Smooth muscle cell (in vitro differentiated cells): Measurements from ENCODE around the gene PIGV. TPM values are rescaled to one million over a fixed set of nuclear protein-coding genes. Genes with fewer than 3 reads are reported as not detected.

Experiments
- DNase-seq: peaks from one replicate; lab custom pipeline; 2025; ENCODE audit not compliant: unreplicated experiment; lab: John Stamatoyannopoulos, UW
- H2AFZ ChIP-seq: fragments of 200-600 bp; sonication (generic); 2 replicates; pipeline ENCODE4 v1.6.0; 2016; ENCODE audit warnings: antibody characterized with exemption, low read depth, mild to moderate bottlenecking
- H3F3A ChIP-seq: fragments of 200-600 bp; sonication (generic); 2 replicates; pipeline ENCODE4 v1.6.0; 2017; ENCODE audit warnings: antibody characterized with exemption, low read depth
- H3K27ac ChIP-seq: fragments of 200-600 bp; sonication (generic); 2 replicates; pipeline ENCODE4 v1.5.1; 2016; ENCODE audit warnings: low read depth, mild to moderate bottlenecking
- H3K27me3 ChIP-seq: fragments of 200-600 bp; sonication (generic); 2 replicates; pipeline ENCODE4 v1.6.1; 2016; ENCODE audit warnings: low read depth, mild to moderate bottlenecking
- H3K36me3 ChIP-seq: fragments of 200-600 bp; sonication (generic); 2 replicates; pipeline ENCODE4 v1.5.1; 2016; ENCODE audit warnings: low read depth
- H3K4me1 ChIP-seq: fragments of 200-600 bp; sonication (generic); 2 replicates; pipeline ENCODE4 v1.5.1; 2016; ENCODE audit warnings: low read depth
- H3K4me2 ChIP-seq: fragments of 200-600 bp; sonication (generic); 2 replicates; pipeline ENCODE4 v1.6.0; 2016; ENCODE audit warnings: mild to moderate bottlenecking
- H3K4me3 ChIP-seq: fragments of 200-600 bp; sonication (generic); 2 replicates; pipeline ENCODE4 v1.5.1; 2016; ENCODE audit warnings: mild to moderate bottlenecking
- H3K79me2 ChIP-seq: fragments of 200-600 bp; sonication (generic); 2 replicates; pipeline ENCODE4 v1.6.0; 2016; ENCODE audit warnings: low read depth, mild to moderate bottlenecking
- H3K9ac ChIP-seq: fragments of 200-600 bp; sonication (generic); 2 replicates; pipeline ENCODE4 v1.6.0; 2016; ENCODE audit warnings: low read depth
- H3K9me3 ChIP-seq: fragments of 200-600 bp; sonication (generic); replicated peaks from 2 replicates; pipeline ENCODE4 v1.5.1; 2016; ENCODE audit warnings: low read depth
- H4K20me1 ChIP-seq: fragments of 200-600 bp; sonication (generic); 2 replicates; pipeline ENCODE4 v1.6.0; 2016; ENCODE audit warnings: low read depth
- CTCF ChIP-seq: fragments of 200-600 bp; sonication (generic); IDR thresholded peaks from 2 replicates; pipeline ENCODE4 v1.5.1; 2017; ENCODE audit warnings: borderline replicate concordance, mild to moderate bottlenecking, antibody characterized with exemption; ENCODE audit not compliant: insufficient read depth, poor library complexity, severe bottlenecking
- WGBS: methylation state at CpG from one replicate; pipeline ENCODE4 v1.1.7; 2016; ENCODE audit warnings: low lambda C conversion rate; 5-methylcytosine and 5-hydroxymethylcytosine counted together
- polyA plus RNA-seq: library from polyadenylated mRNA; unstranded; fragments of >200 nt; fragmentation: Nextera tagmentation; extraction: Ambion mirVana; gene quantifications from 2 replicates; pipeline ENCODE4 v1.2.1, GENCODE V29; 2016
- total RNA-seq: library from RNA; depleted of rRNA; stranded (reverse); fragments of >200 nt; gene quantifications from 2 replicates; pipeline ENCODE4 v1.2.3, GENCODE V29; 2014

Gene PIGV
- total and polyA plus RNA-seq, 2 experiments from 2014 or later: 8.7 to 9.9 TPM

DNA sequence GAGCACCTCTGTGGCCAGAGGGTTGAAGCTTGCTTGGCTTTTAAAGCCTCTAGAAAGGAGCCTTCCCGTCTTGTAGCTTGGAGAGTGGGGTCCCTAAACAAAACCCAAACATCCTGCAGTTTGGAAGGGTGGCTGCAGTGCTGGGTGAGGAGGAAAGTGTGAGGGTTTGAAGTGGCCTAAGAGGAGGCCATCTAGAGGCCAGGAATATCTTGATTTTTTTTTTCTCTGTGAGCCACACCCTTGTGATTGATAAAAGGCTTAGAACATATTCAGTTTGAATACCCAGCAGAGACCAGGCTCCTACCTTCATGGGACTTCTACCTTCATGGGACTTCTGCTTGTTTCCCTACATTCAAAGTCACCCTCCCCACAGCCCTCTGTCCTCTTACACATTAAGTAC, 37.3 kb upstream of the PIGV start:
- no peak overlapping the region for H3K4me2 ChIP-seq
- no peak overlapping the region for H2AFZ ChIP-seq
- H3K36me3 ChIP-seq: peaks cover 13% of the 10 kb centered on the region
- no peak for DNase-seq
- WGBS: 95% methylated on average over 1 of the region's 1 CpG
- H4K20me1 ChIP-seq: peaks cover 99% of the 10 kb centered on the region
- no peaks in the 10 kb centered on the region for H3K4me1 ChIP-seq
- no peak overlapping the region for H3K9ac ChIP-seq
- H3K27ac ChIP-seq: no peak overlapping the region
- peaks cover 98% of the 10 kb centered on the region for H3K79me2 ChIP-seq
- no peak overlapping the region for H3K4me3 ChIP-seq
- no peak for TF ChIP-seq CTCF
- H3K27me3 ChIP-seq: no peaks in the 10 kb centered on the region
- no peaks in the 10 kb centered on the region for H3K9me3 ChIP-seq
- H3F3A ChIP-seq: peaks cover 10% of the 10 kb centered on the region

DNA sequence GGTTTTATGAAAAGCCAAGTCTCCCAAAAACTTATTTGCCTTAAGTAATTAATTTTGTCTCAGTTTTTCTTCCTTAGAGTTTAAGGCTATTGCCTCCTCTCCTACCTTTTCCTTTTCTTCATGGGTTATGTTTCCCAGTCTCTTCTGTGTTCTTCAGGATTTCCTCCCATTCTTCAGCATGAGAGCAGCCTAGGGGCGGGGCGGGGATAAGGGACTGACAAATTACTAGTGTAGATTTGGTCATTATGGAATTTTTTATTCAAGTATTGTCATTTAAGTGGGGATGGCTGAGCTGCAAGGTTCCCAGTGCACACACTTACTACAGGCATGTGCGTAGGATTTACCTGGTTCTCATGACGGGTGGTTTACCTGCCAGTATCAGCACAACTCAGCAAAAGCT, 35.2 kb upstream of the PIGV start:
- no peaks in the 10 kb centered on the region for H3F3A ChIP-seq
- H3K27me3 ChIP-seq: no peaks in the 10 kb centered on the region
- peaks cover 95% of the 10 kb centered on the region for H4K20me1 ChIP-seq
- no peaks in the 10 kb centered on the region for H3K4me1 ChIP-seq
- peak overlapping the region; percentile 12 for H3K27ac ChIP-seq
- no peak overlapping the region for H3K4me2 ChIP-seq
- H2AFZ ChIP-seq: no peak overlapping the region
- H3K36me3 ChIP-seq: peaks cover 13% of the 10 kb centered on the region
- DNase-seq: no peak
- H3K9me3 ChIP-seq: no peaks in the 10 kb centered on the region
- peaks cover 98% of the 10 kb centered on the region for H3K79me2 ChIP-seq
- TF ChIP-seq CTCF: no peak
- H3K4me3 ChIP-seq: no peak overlapping the region
- no peak overlapping the region for H3K9ac ChIP-seq
- 97% methylated on average over 4 of the region's 4 CpGs for WGBS

- H3K4me1 ChIP-seq: no peaks in the 10 kb centered on the region
- H3K9me3 ChIP-seq: no peaks in the 10 kb centered on the region
- no peak for TF ChIP-seq CTCF
- no peak overlapping the region for H3K4me2 ChIP-seq
- H2AFZ ChIP-seq: no peak overlapping the region
- no peak overlapping the region for H3K9ac ChIP-seq
- H3F3A ChIP-seq: no peaks in the 10 kb centered on the region
- H3K79me2 ChIP-seq: peaks cover 100% of the 10 kb centered on the region
- peaks cover 96% of the 10 kb centered on the region for H4K20me1 ChIP-seq
- no peak for DNase-seq
- peaks cover 13% of the 10 kb centered on the region for H3K36me3 ChIP-seq
- H3K27me3 ChIP-seq: no peaks in the 10 kb centered on the region
- WGBS: 92% methylated on average over 5 of the region's 5 CpGs
- peak overlapping the region; percentile 65 for H3K27ac ChIP-seq
- no peak overlapping the region for H3K4me3 ChIP-seq
Observed at GRCh38 chr1:26754086-26754874, 33.5 kb upstream of the PIGV start.

DNA sequence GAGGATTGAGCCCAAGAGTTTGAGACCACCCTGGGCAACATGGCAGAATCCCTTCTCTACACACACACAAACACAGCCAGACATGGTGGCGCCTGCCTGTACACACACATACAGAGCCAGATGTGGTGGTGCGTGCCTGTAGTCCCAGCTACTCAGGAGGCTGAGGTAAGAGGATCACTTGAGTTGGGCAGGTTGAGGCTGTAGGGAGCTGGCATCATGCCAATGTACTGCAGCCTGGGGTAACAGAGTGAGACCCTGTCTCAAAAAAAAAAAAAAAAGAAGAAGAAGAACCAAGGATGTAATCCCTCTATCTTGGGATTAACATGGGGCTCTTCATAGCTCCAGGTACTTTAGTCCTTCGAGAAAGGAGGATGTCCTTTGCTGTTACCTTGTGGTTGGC, 29.4 kb upstream of the PIGV start:
- no peaks in the 10 kb centered on the region for H3F3A ChIP-seq
- peaks cover 96% of the 10 kb centered on the region for H4K20me1 ChIP-seq
- no peak overlapping the region for H3K4me2 ChIP-seq
- 99% methylated on average over 3 of the region's 3 CpGs for WGBS
- no peak overlapping the region for H3K27ac ChIP-seq
- peaks cover 29% of the 10 kb centered on the region for H3K36me3 ChIP-seq
- no peak for TF ChIP-seq CTCF
- peaks cover 93% of the 10 kb centered on the region for H3K79me2 ChIP-seq
- H3K4me3 ChIP-seq: no peak overlapping the region
- no peaks in the 10 kb centered on the region for H3K9me3 ChIP-seq
- no peak overlapping the region for H2AFZ ChIP-seq
- no peaks in the 10 kb centered on the region for H3K4me1 ChIP-seq
- no peaks in the 10 kb centered on the region for H3K27me3 ChIP-seq
- DNase-seq: no peak
- no peak overlapping the region for H3K9ac ChIP-seq
